ENCODE measurements around the gene TMEM131. TPM values are rescaled to one million over a fixed set of nuclear protein-coding genes. Genes with fewer than 3 reads are reported as not detected.

Gene TMEM131
- total and polyA plus RNA-seq, 2 experiments from 2014 or later, result 9.2 to 22.7 TPM

- H3K27me3 ChIP-seq (ENCODE audit: insufficient read depth), result no peaks in the 10 kb centered on the region
- H3K4me1 ChIP-seq (ENCODE audit: insufficient read depth), result no peaks in the 10 kb centered on the region
- no peak overlapping the region for H3K4me2 ChIP-seq
- Mint-ChIP-seq H3K4me3 (no peak overlapping the region), H3K36me3 (ENCODE audit: low read depth) (no peaks in the 10 kb centered on the region; the same call in 2 of the 3 replicates), H3K4me1 (no peaks in the 10 kb centered on the region; the same call in 2 of the 3 replicates), H3K27me3 (ENCODE audit: insufficient read depth, low read depth, poor library complexity) (peaks cover 6% of the 10 kb centered on the region), H3K27ac (no peak overlapping the region), H3K9me3 (peaks cover 5% of the 10 kb centered on the region; the same call in 1 of the 3 replicates)
- no peak for DNase-seq (ENCODE audit: low spot score)
- H3K27ac ChIP-seq (ENCODE audit: low read depth), result no peak overlapping the region
- no peaks in the 10 kb centered on the region for H3K79me2 ChIP-seq (replicated peaks; ENCODE audit: insufficient read depth)
- no peak overlapping the region for H3K4me3 ChIP-seq
- H4K20me1 ChIP-seq (replicated peaks; ENCODE audit: insufficient read depth), result no peaks in the 10 kb centered on the region
- no peak for TF ChIP-seq ZNF331 (CRISPR knock-in tag; IDR thresholded peaks at IDR 0.05; ENCODE audit: low read depth)
- no peak for TF ChIP-seq REST (IDR thresholded peaks at IDR 0.05; ENCODE audit: unreplicated experiment)
- TF ChIP-seq NANOG (IDR thresholded peaks at IDR 0.05; ENCODE audit: borderline replicate concordance), result no peak
- TF ChIP-seq ETS1 (IDR thresholded peaks at IDR 0.05), result no peak
- TF ChIP-seq EZH2phosphoT487 (IDR thresholded peaks at IDR 0.05; ENCODE audit: unreplicated experiment), result no peak
- TF ChIP-seq ZNF462 (CRISPR knock-in tag; IDR thresholded peaks at IDR 0.05), result no peak
- TF ChIP-seq JUNB (IDR thresholded peaks at IDR 0.05; ENCODE audit: unreplicated experiment), result no peak
- TF ChIP-seq CTCF (conservative IDR thresholded peaks at IDR 0.05; ENCODE audit: low read depth in 2 of 2), result no peak
- no peak for TF ChIP-seq ZNF114 (CRISPR knock-in tag; IDR thresholded peaks at IDR 0.05)
- no peak for TF ChIP-seq POLR2AphosphoS5 (IDR thresholded peaks at IDR 0.05; ENCODE audit: low read depth)
- TF ChIP-seq EZH2 (IDR thresholded peaks at IDR 0.05; ENCODE audit: low read depth, unreplicated experiment), result no peak
- TF ChIP-seq CREB1 (CRISPR knock-in tag; IDR thresholded peaks at IDR 0.05; ENCODE audit: low read depth), result no peak
- TF ChIP-seq STAT1 (IDR thresholded peaks at IDR 0.05; ENCODE audit: unreplicated experiment), result no peak
- H3K9me2 ChIP-seq (ENCODE audit: insufficient read depth), result no peaks in the 10 kb centered on the region
- ATAC-seq, result no peak
- no peak overlapping the region for H2AFZ ChIP-seq
- no peaks in the 10 kb centered on the region for H3K36me3 ChIP-seq (ENCODE audit: insufficient read depth)
- H3F3A ChIP-seq (replicated peaks; ENCODE audit: low read depth), result no peaks in the 10 kb centered on the region
Observed at GRCh38 chr2:97726261-97727064, 269.3 kb downstream of the TMEM131 start.
